G401 (cell line): ENCODE data around the gene ATP10A. TPM values are rescaled to one million over a fixed set of nuclear protein-coding genes. Genes with fewer than 3 reads are reported as not detected.

Experiments used
- DNase-seq: peaks from one replicate; pipeline ENCODE4 v3.0.0-alpha.2; 2015; ENCODE audit warnings: low spot score
- in situ Hi-C: cut with HindIII; loops from 2 replicates; pipeline ENCODE4 v1.10.0; 2016; ENCODE audit warnings: low sequenced_read_pairs, mixed read lengths
- total RNA-seq: library from RNA; depleted of rRNA; stranded (reverse); fragments of >200 nt; shearing (Covaris generic); gene quantifications from 2 replicates; pipeline ENCODE4 v1.2.3, GENCODE V29; 2014

ATP10A gene
- total RNA-seq, 1 experiment from 2014 or later = 14.1 TPM

DNA sequence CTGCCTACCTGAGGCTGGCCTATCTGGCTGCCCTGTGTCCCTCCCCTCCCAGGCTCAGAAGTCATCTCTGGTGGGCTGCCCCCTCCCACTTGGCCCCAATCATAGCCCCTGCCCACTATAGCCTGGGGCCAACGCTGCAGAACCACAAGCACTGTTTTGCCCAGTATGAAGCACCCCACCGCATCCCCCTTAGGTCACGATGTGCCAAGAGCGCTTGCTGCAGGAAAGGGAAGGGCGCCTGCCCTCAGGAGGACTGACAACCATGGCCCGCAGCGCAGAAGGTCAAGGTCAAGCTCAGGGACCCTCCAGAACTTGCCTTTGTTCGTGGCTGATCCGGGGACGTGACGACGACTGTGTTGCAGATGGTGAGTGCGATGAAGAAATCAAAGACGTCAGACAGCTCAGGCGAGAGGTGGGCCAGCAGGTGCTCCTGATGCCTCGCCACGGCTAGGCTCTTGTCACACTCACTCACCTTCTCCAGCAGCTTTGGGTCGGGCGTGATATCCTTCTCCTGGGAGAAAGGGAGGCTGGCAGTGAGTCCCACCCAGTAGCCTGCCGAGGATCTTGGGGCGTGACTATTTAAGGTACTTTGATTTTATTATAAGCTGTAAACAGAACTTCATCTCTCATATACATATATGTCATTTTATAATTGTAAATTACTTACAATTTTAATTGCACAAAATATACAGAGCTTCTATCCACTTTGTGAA lies 146.6 kb downstream of the ATP10A start:
- no peak for DNase-seq
- in situ Hi-C loops = no loop called here

DNA sequence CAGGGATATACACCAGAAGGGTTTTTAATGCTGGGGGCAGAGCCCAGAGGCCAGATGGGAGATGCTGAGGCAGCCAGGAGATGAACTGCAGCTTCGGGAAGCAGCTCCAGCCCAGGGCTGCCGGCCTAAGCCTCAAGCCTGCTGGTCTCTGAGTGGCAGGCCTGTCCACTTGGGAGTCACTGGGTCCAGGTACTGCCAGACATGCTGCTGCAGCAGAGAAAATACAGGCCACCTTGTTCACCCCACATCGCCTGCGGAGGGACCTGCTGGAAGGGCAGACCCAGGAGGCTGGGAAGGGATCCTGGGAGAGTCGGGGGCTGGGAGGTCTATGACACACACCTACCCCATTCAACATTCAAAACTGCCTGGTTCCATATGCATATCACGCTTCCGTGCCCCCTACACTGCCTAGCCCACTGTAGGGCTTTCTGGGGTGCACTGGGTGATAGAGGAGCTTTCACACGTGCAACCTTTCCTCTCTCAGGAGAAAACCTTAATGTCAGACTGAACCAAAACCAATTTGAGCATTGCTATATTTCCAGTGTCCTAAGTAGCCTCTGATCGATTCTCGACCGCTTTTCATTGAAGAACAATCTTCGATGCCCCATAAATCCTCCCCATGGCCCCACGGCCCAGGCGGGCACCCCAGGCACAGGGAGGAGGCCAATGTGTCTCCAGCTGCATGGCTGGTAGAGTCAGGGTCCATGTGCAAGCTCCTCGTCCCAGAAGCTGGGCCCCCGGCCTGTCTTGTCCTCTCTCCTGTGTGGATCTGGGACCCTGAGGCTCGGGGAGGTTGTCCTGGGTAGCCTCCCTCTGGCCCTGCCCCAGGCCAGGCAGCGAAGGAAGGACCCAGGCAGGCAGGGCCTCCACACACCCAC lies 147.4 kb downstream of the ATP10A start:
- in situ Hi-C loops = no loop called here
- no peak for DNase-seq

DNA sequence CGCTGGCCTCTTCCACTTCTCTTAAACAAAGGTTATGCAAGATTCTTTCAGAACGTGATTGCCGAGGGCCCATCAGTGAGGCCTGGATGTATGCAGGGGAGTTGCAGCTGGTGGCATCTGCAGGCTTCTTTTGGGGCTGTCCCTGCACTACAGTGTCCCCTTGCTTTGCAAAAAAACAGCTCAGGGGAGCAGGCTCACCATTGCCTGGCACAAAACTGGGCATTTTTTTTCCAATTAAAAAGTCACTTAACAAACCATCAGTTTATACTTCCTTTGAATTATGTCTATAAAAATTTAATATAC lies 148.6 kb downstream of the ATP10A start:
- no peak for DNase-seq
- in situ Hi-C loops = no loop called here

DNA sequence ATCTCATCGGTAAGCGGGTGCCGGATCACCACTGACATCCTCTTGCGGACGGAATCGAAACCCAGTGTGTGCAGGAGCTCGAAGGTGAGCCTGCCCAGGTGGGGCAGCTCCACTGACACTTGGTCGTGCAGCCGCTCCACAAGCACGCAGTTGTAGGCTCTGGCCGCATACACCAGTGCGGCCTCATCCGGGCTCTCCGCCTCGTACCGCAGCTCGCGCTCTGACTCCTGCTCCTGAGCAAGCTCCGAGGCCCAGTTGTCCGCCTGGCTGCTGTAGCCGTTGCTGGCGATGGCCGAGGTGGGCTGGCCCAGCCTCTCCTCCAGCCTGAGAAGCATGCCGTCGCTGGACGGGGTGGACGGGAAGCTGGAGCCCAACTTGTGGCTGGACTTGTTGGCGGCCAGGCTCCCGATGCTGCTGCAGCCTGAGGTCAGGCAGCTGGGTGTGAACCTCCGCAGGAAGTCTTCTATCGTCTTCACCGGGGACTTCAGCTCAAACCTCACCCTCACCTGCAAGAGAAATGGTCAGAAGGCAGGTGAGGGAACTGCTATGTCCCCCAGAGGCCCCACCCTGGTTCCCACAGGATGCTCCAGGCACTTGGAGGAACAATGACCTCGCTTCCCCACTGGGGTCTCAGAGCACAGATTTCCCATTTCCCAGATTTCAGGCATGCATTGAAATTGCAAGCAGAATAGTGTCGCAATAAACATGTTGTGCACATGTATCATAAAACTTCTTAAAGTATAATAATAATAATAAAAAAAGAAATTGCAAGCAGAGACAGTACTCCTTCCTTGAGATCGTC lies 149.2 kb downstream of the ATP10A start:
- in situ Hi-C loops = no loop called here

DNA sequence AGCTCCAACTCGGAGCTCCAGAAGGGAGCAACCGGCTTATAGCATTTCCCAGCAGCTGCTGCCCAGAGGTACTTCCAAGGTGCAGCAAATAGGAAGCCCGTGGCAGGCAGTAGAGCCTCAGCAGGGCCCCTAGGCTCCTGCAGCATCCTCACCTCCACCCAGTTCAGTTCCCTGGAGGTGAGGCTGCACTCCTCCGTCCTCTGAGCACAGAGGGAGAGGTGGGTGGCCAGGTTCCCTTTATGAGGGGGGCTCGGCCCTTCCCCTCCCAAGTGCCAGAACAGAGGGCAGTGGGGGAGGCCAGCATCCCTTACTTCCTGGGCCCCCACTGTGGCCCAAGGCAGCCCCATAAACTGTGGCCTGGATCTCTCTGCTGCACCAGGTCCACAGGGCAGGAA lies 150.2 kb downstream of the ATP10A start:
- DNase-seq = no peak
- in situ Hi-C loops = no loop called here

More for the DNA sequence above, 149.2 kb downstream of the ATP10A start:
- no peak for DNase-seq

DNA sequence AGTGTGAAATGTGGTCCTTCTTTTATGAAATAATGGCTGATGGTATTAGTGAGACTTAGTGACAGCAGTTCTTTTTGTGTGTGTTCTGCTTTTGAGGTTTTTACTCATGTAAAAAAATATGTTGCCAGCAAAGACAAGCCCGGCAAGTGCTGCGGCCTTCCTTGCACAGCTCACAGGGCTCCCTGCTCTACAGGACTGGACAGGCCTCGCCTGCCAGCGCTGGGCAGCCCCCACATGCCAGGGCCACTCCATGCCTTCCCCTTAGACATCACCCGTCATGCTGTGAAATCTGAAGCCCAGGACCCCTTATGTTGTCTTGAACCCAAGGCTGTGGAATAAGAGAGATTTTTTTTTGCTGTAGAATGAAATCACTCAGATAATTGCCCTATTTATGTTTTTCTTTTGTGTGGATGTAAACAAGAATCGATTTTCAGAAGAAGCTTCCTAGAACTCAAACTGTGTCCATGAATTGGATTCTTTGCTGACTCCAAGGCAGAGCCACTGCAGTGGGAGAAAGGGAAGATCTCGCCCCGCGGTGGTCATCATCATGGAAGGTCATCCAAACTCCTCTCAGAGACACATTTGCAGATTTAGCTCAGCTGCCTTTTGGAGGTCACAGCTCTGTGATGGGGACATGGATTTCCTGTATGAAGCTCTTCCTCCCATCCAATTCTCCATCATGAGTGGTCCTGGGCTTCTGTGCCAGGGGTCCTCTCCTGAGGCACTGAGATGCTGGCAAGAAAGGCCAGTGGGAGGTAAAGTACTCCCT lies 150.8 kb downstream of the ATP10A start:
- in situ Hi-C loops = no loop called here
- DNase-seq = no peak

DNA sequence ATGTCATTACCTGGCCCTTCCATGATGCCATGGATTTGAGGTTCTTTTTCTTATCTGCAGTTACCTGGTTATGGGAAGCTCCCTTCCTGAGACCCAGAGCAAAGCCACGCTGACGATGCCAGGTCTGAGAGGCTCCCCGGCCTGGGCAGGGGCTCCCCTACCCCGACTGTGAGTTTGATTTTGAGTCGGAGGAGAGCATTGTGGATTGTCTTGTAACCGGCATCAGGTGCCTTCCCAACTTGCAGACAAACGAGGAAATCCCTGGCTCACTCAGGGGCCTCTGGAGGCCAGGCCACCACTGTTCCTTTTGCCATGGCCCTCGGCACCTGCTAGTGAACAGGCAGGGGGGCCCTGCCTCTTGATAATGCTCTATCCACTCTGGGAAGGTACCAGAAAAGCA lies 151.4 kb downstream of the ATP10A start:
- no peak for DNase-seq
- in situ Hi-C loops = no loop called here

DNA sequence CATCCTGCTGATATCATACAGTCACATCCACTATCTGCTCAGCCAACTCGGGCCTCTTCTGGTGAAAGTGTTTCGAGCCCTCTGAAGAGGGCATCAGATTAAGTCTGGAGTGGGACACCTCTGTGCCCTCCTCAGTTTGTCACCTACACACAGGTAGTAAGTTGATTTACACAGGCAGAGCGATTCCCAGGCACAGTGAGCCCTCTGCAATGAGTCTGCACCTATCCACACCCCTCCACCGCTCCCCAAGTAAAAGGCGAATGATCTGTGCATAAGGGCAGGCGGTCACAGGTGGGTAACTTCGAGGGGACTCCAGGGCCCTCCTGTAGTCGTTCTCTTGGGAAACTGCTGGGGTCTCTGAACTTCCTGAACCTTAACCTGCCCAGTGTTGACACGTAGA lies 152.0 kb downstream of the ATP10A start:
- DNase-seq = no peak
- in situ Hi-C loops = no loop called here

DNA sequence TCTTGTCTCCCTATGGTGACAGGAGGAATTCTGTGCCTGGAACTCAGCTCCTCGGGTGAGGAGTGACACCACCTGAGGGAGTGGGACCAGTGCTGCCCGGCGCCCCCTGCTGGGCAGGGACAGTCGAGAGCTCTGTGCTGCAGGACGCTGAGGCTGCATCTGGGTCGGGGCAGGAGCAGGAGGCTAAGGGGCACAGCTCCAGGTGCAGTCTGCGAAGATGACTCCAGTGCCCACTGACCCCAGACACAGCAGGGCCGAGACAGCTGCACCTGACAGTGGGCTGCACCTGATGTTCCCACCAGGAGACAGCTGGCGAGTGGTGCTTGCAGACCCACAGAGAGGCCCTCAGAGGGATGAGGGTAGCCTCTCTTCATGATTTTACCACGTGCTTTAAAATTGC lies 152.9 kb downstream of the ATP10A start:
- in situ Hi-C loops = no loop called here
- DNase-seq = no peak

DNA sequence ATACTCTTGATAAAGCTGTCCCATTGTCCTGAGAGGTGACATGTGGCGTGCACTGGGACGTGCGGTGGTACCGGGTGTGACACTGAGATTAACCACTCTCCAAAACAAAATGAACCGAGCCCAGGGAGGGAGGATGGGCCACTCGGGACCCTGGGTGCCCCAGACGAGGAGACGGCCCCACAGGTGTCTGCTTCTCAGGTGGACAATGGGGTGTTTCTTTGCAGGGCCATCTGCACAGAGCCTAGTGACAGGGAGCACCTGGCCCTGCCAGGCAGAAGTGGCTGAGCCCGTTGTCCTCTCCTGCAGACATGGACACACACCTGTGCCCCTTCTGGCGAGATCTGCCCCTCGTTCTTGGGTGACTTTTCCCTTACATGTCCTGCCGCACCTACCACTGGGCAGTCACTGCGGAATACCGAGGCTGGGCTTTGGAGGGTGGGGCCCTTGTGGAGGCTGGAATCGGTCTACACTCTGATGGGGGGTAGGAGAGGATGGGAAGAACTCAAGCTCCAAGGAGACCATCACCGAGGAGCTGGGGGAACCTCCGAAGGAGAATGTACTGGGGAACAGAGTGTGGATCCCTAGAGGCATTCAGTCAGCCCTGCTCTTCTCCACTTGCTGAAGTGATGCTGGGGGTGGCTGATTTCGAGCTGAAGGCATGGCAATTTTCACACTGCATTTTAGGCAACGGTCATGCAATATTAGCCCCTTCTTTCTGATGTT lies 153.5 kb downstream of the ATP10A start:
- DNase-seq = no peak
- in situ Hi-C loops = no loop called here

DNA sequence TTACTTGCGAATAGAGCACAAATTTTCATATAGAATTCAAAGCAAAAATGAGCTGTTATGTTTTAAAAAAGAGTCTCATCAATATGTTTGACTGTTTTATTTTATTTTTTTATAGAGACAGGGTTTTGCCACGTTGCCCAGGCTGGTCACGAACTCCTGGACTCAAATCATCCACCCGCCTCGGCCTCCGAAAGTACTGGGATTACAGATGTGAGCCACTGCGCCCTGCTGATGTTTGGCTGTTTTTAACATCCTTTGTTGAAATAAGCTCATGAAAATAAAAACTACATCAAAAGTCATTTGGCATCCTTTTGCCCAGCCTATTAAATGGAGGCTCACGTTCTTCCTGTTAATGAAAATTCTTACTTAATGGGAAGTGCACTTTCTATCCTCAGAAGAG lies 154.7 kb downstream of the ATP10A start:
- DNase-seq = no peak
- in situ Hi-C loops = no loop called here

DNA sequence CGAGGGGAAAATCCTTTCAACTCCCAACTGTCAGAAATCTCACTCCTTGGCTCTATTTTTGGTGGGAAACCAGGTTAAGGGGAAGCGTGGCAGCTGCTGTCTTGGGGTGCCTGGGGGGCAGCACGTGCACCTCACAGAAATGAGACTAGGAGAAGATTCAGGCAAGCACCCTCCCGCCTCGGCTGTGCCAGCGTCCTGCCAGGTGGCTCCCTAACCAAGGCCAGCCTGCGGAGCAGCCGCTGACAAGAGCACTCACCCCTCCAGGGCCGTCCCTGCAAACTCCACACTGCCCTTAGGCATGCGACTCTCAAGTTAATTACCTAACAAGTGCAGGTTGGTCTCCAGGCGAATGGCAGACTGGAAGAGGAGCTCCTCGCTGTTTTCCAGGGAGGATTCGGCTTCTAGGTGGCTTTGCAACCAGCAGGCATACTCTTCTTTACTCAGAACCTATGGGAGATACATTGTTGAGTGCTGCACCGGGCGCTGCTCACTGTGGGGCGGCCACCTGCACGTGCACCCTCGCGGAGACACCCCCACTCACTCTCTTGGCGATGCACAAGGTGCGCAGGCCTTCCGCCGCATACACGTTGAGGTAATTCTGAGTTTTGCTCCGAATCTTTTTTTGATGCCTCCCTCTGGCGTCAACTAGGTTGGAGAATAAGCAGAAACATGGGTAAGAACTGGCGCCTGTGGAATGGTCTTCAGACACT lies 155.3 kb downstream of the ATP10A start:
- in situ Hi-C loops = no loop called here
- no peak for DNase-seq

DNA sequence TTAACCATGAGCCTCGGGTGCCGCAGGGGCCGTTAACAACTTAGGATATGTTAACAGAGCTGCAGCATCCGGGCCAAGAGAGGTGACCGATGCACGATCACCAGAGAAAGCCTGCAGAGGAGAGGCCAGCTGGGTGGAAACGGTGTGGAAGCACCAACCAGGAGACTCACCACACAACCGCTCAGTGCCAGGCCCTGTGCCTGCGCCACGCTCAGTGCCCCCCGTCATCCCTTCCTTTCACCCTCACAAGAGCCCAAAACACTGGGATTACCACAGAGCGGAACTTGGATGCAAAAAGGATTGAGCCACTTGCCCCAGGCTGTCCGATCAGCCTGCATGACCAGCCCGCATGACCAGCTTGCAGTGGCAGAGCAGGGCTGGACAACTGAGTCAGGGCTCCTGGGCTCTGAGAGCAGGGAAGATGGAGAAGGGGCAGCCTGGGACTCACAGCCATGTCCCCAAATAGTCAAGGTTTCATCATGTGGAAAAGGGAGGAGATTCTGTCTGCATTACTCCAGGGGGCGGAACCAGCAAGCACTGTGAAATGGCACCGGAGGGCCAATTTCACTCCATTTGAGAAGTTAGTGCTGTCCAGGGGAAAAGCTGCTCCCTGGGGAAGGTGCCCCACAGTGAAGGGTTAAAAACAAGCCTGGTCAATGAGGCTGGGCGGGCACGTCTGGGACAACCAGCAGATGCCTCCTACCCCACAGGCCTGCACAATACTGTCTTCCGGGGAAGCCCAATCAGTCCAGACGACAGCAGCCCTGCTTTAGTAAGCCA lies 156.8 kb downstream of the ATP10A start:
- no peak for DNase-seq
- in situ Hi-C loops = no loop called here

DNA sequence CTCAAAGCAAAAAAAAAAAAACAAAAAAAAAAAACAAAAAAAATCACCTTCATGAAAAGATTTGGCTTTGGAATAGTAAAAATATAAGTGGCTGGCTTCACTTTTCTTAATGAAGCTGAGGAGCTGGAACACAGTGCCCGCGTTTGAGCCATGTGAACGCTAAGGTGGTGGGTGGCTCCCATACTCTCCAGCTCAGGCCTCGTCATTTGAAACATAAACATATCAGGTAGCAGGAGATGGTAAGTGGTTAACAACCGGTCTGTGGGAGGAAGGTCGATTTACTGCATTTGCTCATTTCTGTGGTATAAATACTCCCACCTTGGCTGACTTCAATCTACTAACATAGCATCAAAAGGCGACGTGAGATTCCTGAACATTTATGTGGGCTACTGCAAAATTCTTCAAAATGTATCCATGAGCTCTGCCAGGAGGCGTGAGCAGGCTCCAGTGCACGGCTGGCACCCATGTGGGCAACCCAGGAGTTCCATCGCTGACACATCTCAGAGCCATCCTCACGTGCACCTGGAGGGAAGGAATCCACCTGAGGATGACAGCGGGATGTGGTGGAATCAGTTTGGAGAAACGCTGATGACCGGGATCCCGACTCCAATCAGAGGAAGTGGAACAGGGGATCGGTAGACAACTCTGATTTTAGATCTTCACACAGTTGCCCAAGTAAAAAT lies 157.6 kb downstream of the ATP10A start:
- in situ Hi-C loops = no loop called here
- DNase-seq = no peak

DNA sequence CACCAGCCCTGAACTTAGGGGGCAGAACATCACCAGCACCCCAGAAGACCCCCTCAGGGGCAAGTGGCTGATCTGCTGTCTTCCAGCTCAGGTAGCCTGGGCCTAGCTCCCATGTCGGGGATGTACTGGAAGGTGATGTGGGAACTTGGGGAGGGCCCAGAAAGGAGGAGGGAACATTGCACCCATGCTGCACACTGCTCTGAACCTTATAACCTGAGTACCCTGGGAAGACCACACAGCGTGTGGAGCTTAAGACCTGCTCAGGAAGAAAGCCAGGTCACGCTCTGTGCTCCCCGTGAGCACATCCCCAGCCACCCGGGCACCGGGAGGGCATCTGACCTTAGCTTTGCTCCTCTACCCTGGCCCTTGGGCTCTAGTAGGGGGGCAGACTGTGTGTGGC lies 159.4 kb downstream of the ATP10A start:
- in situ Hi-C loops = no loop called here
- DNase-seq = no peak

DNA sequence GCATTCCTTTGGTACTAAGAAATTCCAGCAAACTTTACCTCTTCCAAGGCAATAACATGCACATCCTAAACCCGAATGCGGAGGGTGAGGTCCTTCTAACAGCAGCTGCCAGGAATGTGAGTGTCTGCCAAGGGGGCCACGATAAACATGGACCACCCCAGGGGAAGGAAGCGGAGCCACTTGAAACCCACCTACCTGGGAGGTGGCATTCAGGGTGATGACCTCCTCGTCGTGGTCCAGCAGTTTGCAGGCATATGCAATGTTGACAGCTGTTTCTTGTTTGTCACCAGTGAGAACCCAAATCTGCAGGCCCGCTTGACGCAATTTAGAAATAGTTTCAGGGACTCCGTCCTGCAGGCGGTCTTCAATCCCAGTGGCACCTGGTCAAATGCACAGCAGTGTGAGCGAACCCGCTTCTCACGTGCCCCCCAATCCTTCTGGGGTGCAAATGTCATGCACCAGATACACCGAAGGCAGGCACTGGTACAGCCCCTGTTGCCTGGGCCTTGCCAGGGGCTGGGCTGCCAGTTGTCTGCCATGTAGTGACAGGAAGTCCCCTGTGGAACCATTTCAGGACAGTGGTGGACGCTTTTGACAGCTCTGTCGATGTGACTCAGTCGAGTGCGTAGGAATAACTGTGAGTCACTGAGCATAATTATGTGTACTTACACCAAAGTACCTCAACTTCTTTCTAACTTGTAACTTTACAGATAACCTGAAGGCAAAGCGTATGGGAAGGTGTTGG lies 161.2 kb downstream of the ATP10A start:
- no peak for DNase-seq
- in situ Hi-C loops = no loop called here
